HL-60 (cell line): ENCODE data around the gene LZIC.

ENCODE experiments used
- DNase-seq, 2 experiments: peaks; one replicate each; pipeline ENCODE4 v3.0.0-alpha.2; 2010 to 2020; ENCODE audit warnings: low read depth in 1 of 2, low spot score in 1 of 2
- H3K27ac ChIP-seq: fragments of 250-450 bp; sonication (Bioruptor Pico); replicated peaks from 2 replicates; pipeline ENCODE4 v1.5.1; 2020; ENCODE audit warnings: mild to moderate bottlenecking, moderate library complexity
- H3K27me3 ChIP-seq: fragments of 250-450 bp; sonication (Bioruptor Pico); 2 replicates; pipeline ENCODE4 v1.5.1; 2021; ENCODE audit warnings: mild to moderate bottlenecking, moderate library complexity; ENCODE audit not compliant: insufficient read depth, poor library complexity, severe bottlenecking
- H3K4me3 ChIP-seq: replicated peaks from 2 replicates; pipeline ENCODE4 v1.5.1; 2011; ENCODE audit warnings: mild to moderate bottlenecking, control low read depth, low read length; ENCODE audit not compliant: insufficient read depth
- GABPA ChIP-seq: IDR thresholded peaks from 2 replicates; pipeline ENCODE4 v1.6.1; 2012; ENCODE audit warnings: low read depth
- POLR2AphosphoS5 ChIP-seq: IDR thresholded peaks from 2 replicates; pipeline ENCODE4 v1.6.1; 2012; ENCODE audit warnings: low read depth
- SPI1 ChIP-seq: IDR thresholded peaks from 2 replicates; pipeline ENCODE4 v1.6.1; 2012; ENCODE audit warnings: low read depth, mild to moderate bottlenecking, borderline replicate concordance
- TF ChIP-seq, protein P1 (sequence below): IDR thresholded peaks from 2 replicates; pipeline ENCODE4 v1.6.1; 2012; ENCODE audit warnings: low read depth; ENCODE audit not compliant: insufficient replicate concordance
- TF ChIP-seq, protein P2 (sequence below): IDR thresholded peaks from one replicate; pipeline ENCODE4 v1.5.1; 2011; ENCODE audit warnings: low read length, control low read depth, inconsistent platforms; ENCODE audit not compliant: insufficient read depth

The LZIC gene

DNA sequence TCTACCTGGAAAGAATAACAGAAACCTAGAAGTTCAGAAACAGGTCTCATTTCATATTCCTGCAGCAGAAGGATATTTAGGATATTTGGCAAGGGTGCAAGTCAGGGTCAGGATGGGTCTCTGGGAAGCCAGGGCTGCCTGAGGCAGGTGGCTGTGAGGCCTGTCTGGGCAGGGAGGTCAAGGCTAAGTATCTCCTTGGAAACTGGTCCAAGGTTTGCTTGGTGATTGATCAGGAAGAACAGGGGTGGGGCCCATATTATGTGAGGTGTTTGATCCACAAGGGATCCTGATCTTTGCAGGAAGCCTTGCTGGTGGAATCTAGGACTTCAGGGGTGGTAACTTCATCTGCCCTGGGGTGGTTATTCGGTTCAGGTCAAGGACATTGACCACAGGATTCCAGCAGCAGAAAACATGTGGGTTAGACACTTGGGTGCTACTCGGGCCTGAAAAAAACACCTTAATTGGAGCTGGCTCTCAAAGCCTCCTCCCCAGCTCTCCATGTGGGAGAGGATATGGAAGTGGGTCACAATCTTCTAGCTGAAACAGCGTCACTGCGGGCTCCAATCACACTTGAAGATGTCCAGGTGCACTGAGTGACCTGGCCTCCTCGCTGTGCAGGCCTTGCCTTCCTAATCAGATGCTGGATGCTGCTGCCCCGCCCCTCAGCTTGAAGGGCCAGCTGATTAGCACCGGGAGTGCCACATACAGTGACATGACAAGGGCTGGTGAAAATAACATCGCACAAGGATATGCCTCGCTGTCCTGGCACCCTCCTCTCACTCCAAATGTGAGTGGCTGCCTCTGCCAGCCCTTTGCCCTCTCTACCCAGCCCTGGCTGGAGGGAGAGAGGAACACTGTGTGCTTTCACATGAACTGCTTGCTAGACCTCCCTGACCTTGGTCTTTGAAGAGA is 41.8 kb downstream of the LZIC start:
- no peak for DNase-seq
- TF ChIP-seq, protein P1, sequence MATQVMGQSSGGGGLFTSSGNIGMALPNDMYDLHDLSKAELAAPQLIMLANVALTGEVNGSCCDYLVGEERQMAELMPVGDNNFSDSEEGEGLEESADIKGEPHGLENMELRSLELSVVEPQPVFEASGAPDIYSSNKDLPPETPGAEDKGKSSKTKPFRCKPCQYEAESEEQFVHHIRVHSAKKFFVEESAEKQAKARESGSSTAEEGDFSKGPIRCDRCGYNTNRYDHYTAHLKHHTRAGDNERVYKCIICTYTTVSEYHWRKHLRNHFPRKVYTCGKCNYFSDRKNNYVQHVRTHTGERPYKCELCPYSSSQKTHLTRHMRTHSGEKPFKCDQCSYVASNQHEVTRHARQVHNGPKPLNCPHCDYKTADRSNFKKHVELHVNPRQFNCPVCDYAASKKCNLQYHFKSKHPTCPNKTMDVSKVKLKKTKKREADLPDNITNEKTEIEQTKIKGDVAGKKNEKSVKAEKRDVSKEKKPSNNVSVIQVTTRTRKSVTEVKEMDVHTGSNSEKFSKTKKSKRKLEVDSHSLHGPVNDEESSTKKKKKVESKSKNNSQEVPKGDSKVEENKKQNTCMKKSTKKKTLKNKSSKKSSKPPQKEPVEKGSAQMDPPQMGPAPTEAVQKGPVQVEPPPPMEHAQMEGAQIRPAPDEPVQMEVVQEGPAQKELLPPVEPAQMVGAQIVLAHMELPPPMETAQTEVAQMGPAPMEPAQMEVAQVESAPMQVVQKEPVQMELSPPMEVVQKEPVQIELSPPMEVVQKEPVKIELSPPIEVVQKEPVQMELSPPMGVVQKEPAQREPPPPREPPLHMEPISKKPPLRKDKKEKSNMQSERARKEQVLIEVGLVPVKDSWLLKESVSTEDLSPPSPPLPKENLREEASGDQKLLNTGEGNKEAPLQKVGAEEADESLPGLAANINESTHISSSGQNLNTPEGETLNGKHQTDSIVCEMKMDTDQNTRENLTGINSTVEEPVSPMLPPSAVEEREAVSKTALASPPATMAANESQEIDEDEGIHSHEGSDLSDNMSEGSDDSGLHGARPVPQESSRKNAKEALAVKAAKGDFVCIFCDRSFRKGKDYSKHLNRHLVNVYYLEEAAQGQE: no peak
- TF ChIP-seq, protein P2, sequence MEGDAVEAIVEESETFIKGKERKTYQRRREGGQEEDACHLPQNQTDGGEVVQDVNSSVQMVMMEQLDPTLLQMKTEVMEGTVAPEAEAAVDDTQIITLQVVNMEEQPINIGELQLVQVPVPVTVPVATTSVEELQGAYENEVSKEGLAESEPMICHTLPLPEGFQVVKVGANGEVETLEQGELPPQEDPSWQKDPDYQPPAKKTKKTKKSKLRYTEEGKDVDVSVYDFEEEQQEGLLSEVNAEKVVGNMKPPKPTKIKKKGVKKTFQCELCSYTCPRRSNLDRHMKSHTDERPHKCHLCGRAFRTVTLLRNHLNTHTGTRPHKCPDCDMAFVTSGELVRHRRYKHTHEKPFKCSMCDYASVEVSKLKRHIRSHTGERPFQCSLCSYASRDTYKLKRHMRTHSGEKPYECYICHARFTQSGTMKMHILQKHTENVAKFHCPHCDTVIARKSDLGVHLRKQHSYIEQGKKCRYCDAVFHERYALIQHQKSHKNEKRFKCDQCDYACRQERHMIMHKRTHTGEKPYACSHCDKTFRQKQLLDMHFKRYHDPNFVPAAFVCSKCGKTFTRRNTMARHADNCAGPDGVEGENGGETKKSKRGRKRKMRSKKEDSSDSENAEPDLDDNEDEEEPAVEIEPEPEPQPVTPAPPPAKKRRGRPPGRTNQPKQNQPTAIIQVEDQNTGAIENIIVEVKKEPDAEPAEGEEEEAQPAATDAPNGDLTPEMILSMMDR: no peak
- no peak for TF ChIP-seq GABPA
- no peak for TF ChIP-seq SPI1
- TF ChIP-seq POLR2AphosphoS5: no peak
- Histone ChIP-seq H3K27me3 (no peaks in the 10 kb centered on the region), H3K4me3 (no peak overlapping the region), H3K27ac (peak overlapping the region; percentile 64)

DNA sequence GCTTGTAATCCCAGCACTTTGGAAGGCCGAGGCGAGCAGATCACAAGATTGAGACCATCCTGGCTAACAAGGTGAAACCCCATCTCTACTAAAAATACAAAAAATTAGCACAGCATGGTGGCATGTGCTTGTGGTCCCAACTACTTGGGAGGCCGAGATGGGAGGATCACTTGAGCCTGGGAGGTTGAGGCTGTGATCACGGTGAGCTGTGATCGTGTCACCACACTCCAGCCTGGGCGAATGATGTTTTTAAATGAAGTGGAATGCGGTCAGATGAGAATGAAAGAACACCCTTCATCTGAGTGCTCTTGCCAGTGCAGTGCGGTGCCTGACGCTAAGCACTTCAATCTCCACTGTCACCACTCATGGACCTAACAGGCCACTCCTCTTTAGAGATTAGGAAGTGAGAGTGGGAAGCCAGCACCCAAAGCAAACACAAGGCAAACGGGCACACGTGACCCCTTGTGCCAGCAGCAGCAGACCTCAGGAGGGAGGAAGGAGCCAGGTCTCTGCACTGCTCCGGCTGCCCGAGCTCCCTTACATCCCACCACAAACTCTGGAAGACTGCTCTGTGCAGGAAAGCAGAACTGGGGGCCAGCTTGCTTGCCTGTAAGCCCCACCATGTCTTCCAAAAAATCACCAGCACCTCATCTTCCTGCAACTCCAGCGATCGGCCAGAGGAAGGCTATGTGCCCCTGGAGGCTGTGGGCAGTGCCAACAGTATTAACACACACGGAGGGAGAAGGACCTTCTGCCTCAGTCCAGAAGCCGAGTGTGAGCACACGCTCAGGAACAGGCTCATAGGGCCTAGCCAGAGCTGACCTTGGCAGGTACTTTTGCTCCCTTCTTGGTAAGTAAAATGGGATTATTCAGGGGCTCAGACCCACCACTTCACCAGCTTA is 42.8 kb downstream of the LZIC start:
- Histone ChIP-seq H3K4me3 (peak overlapping the region; percentile 25), H3K27ac (peak overlapping the region; percentile 64), H3K27me3 (no peaks in the 10 kb centered on the region)
- DNase-seq: peak; percentile 93 to 96
- no peak for TF ChIP-seq GABPA
- TF ChIP-seq, protein P2: no peak
- TF ChIP-seq SPI1: peak; percentile 72; the same call in 1 of the 2 replicates
- TF ChIP-seq, protein P1: no peak
- peak; percentile 83 for TF ChIP-seq POLR2AphosphoS5

DNA sequence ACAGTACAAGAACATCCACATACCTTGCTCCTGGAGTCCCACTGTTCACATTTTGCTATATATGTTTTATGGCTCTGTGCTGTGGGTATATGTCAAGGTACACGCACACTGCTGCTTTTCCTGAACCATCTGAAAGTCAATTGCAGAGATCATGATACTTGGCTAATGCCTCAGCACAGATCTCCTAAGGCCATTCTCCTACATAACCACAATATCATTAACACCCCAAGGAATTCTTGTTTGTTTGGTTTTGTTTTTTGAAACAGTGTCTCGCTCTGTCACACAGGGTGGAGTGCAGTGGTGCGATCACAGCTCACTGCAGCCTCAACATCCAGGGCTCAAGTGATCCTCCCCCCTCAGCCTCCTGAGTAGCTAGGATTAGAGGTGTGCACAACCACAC is 49.1 kb downstream of the LZIC start:
- peak overlapping the region; percentile 91 for H3K27ac ChIP-seq
- TF ChIP-seq, protein P1: no peak
- TF ChIP-seq, protein P2: no peak
- TF ChIP-seq GABPA (no peak), POLR2AphosphoS5 (no peak), SPI1 (no peak)
- no peak for DNase-seq
- no peaks in the 10 kb centered on the region for H3K27me3 ChIP-seq
- H3K4me3 ChIP-seq: no peak overlapping the region
